ENCODE results near the gene PCA3. TPM values are rescaled to one million over a fixed set of nuclear protein-coding genes. Genes with fewer than 3 reads are reported as not detected.

The PCA3 gene
- total and polyA plus RNA-seq, 4 donors: 0.05 to 0.09 (median 0.08) TPM; not detected in 1

- no peak for TF ChIP-seq CTCF (IDR thresholded peaks at IDR 0.05; ENCODE audit: control extremely low read depth, extremely low read depth)
- 50 to 76% methylated on average over 2 of the region's 2 CpGs for WGBS, 2 donors
Observed at GRCh38 chr9:76803083-76803482, 38.8 kb downstream of the PCA3 start.

GRCh38 chr9:76803762-76804161 is 39.5 kb downstream of the PCA3 start:
- 74 to 84% methylated on average over 7 of the region's 7 CpGs for WGBS, 2 donors
- H3K4me3 ChIP-seq: no peak overlapping the region
- no peak overlapping the region for H3K9ac ChIP-seq (ENCODE audit: insufficient read depth in 1 of 2, low read length in 2 of 2)
- DNase-seq: no peak
- no peak for ATAC-seq (ENCODE audit: insufficient read depth, low FRiP score)
- H3K27me3 ChIP-seq (ENCODE audit: control insufficient read depth in 3 of 3, insufficient read depth in 3 of 3, low read length in 2 of 3): no peaks in the 10 kb centered on the region
- H3K9me3 ChIP-seq (ENCODE audit: control insufficient read depth in 4 of 4, insufficient read depth in 3 of 4, low read length in 3 of 4): no peaks in the 10 kb centered on the region
- H3K27ac ChIP-seq (ENCODE audit: low read depth in 1 of 2, low read length in 1 of 2): no peak overlapping the region
- H3K36me3 ChIP-seq (ENCODE audit: control insufficient read depth in 4 of 4, insufficient read depth in 4 of 4, low read length in 4 of 4): no peaks in the 10 kb centered on the region
- TF ChIP-seq CTCF (IDR thresholded peaks at IDR 0.05; ENCODE audit: control extremely low read depth, extremely low read depth): no peak
- H3K4me1 ChIP-seq (ENCODE audit: control insufficient read depth in 5 of 5, insufficient read depth in 5 of 5, low read length in 5 of 5): no peaks in the 10 kb centered on the region

More at GRCh38 chr9:76803083-76803482, 38.8 kb downstream of the PCA3 start:
- no peaks in the 10 kb centered on the region for H3K27me3 ChIP-seq (ENCODE audit: control insufficient read depth in 3 of 3, insufficient read depth in 3 of 3, low read length in 2 of 3)
- no peak overlapping the region for H3K9ac ChIP-seq (ENCODE audit: insufficient read depth in 1 of 2, low read length in 2 of 2)
- no peaks in the 10 kb centered on the region for H3K36me3 ChIP-seq (ENCODE audit: control insufficient read depth in 4 of 4, insufficient read depth in 4 of 4, low read length in 4 of 4)
- no peak for DNase-seq
- H3K4me3 ChIP-seq: no peak overlapping the region
- H3K9me3 ChIP-seq (ENCODE audit: control insufficient read depth in 4 of 4, insufficient read depth in 3 of 4, low read length in 3 of 4): no peaks in the 10 kb centered on the region
- no peak for ATAC-seq (ENCODE audit: insufficient read depth, low FRiP score)
- no peak overlapping the region for H3K27ac ChIP-seq (ENCODE audit: low read depth in 1 of 2, low read length in 1 of 2)
- H3K4me1 ChIP-seq (ENCODE audit: control insufficient read depth in 5 of 5, insufficient read depth in 5 of 5, low read length in 5 of 5): no peaks in the 10 kb centered on the region

- Histone ChIP-seq H3K4me1 (ENCODE audit: control insufficient read depth in 5 of 5, insufficient read depth in 5 of 5, low read length in 5 of 5) (no peaks in the 10 kb centered on the region), H3K27me3 (ENCODE audit: control insufficient read depth in 3 of 3, insufficient read depth in 3 of 3, low read length in 2 of 3) (peaks cover 0 to 4% (median 0%) of the 10 kb centered on the region in 3 donors), H3K36me3 (ENCODE audit: control insufficient read depth in 4 of 4, insufficient read depth in 4 of 4, low read length in 4 of 4) (no peaks in the 10 kb centered on the region), H3K4me3 (no peak overlapping the region), H3K27ac (ENCODE audit: low read depth in 1 of 2, low read length in 1 of 2) (no peak overlapping the region), H3K9me3 (ENCODE audit: control insufficient read depth in 4 of 4, insufficient read depth in 3 of 4, low read length in 3 of 4) (no peaks in the 10 kb centered on the region), H3K9ac (ENCODE audit: insufficient read depth in 1 of 2, low read length in 2 of 2) (no peak overlapping the region)
- WGBS, 2 donors: 62 to 66% methylated on average over 5 of the region's 5 CpGs
- no peak for TF ChIP-seq CTCF (IDR thresholded peaks at IDR 0.05; ENCODE audit: control extremely low read depth, extremely low read depth)
- DNase-seq: no peak
- no peak for ATAC-seq (ENCODE audit: insufficient read depth, low FRiP score)
Observed at GRCh38 chr9:76808636-76809035, 44.4 kb downstream of the PCA3 start.

- WGBS, 2 donors: 31 to 37% methylated on average over 2 of the region's 2 CpGs
- Histone ChIP-seq H3K27me3 (ENCODE audit: control insufficient read depth in 3 of 3, insufficient read depth in 3 of 3, low read length in 2 of 3) (peaks cover 0 to 4% (median 0%) of the 10 kb centered on the region in 3 donors), H3K36me3 (ENCODE audit: control insufficient read depth in 4 of 4, insufficient read depth in 4 of 4, low read length in 4 of 4) (no peaks in the 10 kb centered on the region), H3K27ac (ENCODE audit: low read depth in 1 of 2, low read length in 1 of 2) (no peak overlapping the region), H3K4me1 (ENCODE audit: control insufficient read depth in 5 of 5, insufficient read depth in 5 of 5, low read length in 5 of 5) (no peaks in the 10 kb centered on the region), H3K9ac (ENCODE audit: insufficient read depth in 1 of 2, low read length in 2 of 2) (no peak overlapping the region), H3K4me3 (no peak overlapping the region), H3K9me3 (ENCODE audit: control insufficient read depth in 4 of 4, insufficient read depth in 3 of 4, low read length in 3 of 4) (no peaks in the 10 kb centered on the region)
- ATAC-seq (ENCODE audit: insufficient read depth, low FRiP score) (no peak), DNase-seq (peak in 2 of 3 donors; percentile 22 to 55)
- TF ChIP-seq CTCF (IDR thresholded peaks at IDR 0.05; ENCODE audit: control extremely low read depth, extremely low read depth): peak; percentile 55
Observed at GRCh38 chr9:76810377-76810957, 46.2 kb downstream of the PCA3 start.
